Spleen (tissue), 11 donors: ENCODE results near the gene KIF21B. TPM values are rescaled to one million over a fixed set of nuclear protein-coding genes. Genes with fewer than 3 reads are reported as not detected.
"Not testable (repeated sequence)": the region's sequence is repeated elsewhere in the genome, so short reads cannot be mapped to it uniquely, and the experiment has no call there.

ENCODE experiments used
- DNase-seq: peaks from one replicate; pipeline ENCODE4 v3.0.0-alpha.2; 2020
- H3K27ac ChIP-seq, 8 donors: fragments of 200-600 bp; sonication (generic) in 7 of 8; 1 replicate in 4 of 8; 2 replicates in 4 of 8; pipeline versions ENCODE4 v1.5.0 to v1.8.0; 2016 to 2021; ENCODE audit warnings: inconsistent platforms in 4 of 8, mild to moderate bottlenecking in 4 of 8, moderate library complexity in 1 of 8
- H3K27me3 ChIP-seq, 7 donors: fragments of 200-600 bp; sonication (generic) in 6 of 7; replicated peaks in 1 of 7; 1 replicate in 4 of 7; 2 replicates in 3 of 7; pipeline versions ENCODE4 v1.5.0 to v1.8.0; 2016 to 2021; ENCODE audit warnings: inconsistent platforms in 3 of 7, mild to moderate bottlenecking in 1 of 7
- H3K36me3 ChIP-seq, 6 donors: fragments of 200-600 bp; sonication (generic) in 5 of 6; 1 replicate in 4 of 6; 2 replicates in 2 of 6; pipeline versions ENCODE4 v1.5.0 to v1.8.0; 2016 to 2021; ENCODE audit warnings: inconsistent platforms in 2 of 6
- H3K4me1 ChIP-seq, 6 donors: fragments of 200-600 bp; sonication (generic) in 5 of 6; 1 replicate in 3 of 6; 2 replicates in 3 of 6; pipeline versions ENCODE4 v1.5.0 to v1.8.0; 2016 to 2021; ENCODE audit warnings: inconsistent platforms in 3 of 6
- H3K4me3 ChIP-seq, 8 donors: fragments of 200-600 bp; sonication (generic) in 7 of 8; 1 replicate in 4 of 8; 2 replicates in 4 of 8; pipeline versions ENCODE4 v1.5.0 to v1.8.0; 2016 to 2021; ENCODE audit warnings: inconsistent platforms in 4 of 8, mild to moderate bottlenecking in 4 of 8, moderate library complexity in 2 of 8
- H3K9me3 ChIP-seq, 8 donors: fragments of 200-600 bp; sonication (generic) in 7 of 8; 1 replicate in 4 of 8; 2 replicates in 4 of 8; pipeline versions ENCODE4 v1.5.0 to v1.8.0; 2016 to 2021; ENCODE audit warnings: inconsistent platforms in 4 of 8
- CTCF ChIP-seq, 11 experiments: fragments of 200-600 bp in 7 of 11; fragments of 450-650 bp in 4 of 11; sonication (generic) in 4 of 11; IDR thresholded peaks in 8 of 11; conservative IDR thresholded peaks in 3 of 11; 1 replicate in 7 of 11; 2 replicates in 4 of 11; pipeline versions ENCODE4 v1.4.0 to v1.8.0; 2016 to 2021; ENCODE audit warnings: antibody characterized with exemption in 11 of 11, inconsistent platforms in 4 of 11, mild to moderate bottlenecking in 1 of 11
- POLR2A ChIP-seq, 3 donors: fragments of 450-650 bp; IDR thresholded peaks; one replicate each; pipeline ENCODE4 v1.5.1; 2017; ENCODE audit warnings: antibody characterized with exemption in 3 of 3, mild to moderate bottlenecking in 1 of 3
- POLR2AphosphoS5 ChIP-seq, 3 donors: sonication (generic); formaldehyde crosslinking; IDR thresholded peaks; one replicate each; pipeline ENCODE4 v1.5.1; 2017; ENCODE audit warnings: antibody characterized with exemption in 3 of 3
- WGBS, 5 donors: extraction: QIAGEN DNeasy Blood & Tissue Kit in 3 of 5; methylation state at CpG; one replicate each; pipeline versions ENCODE4 v1.1.5 to v1.1.7; 2013 to 2018; 5-methylcytosine and 5-hydroxymethylcytosine counted together
- intact Hi-C: fragments of 100-400 bp; cut with DNase I; formaldehyde crosslinking; loops from one replicate; pipeline ENCODE4 v1.15.0; 2023; ENCODE audit warnings: low total_unique reads
- polyA plus RNA-seq, 3 donors: library from polyadenylated mRNA; stranded (reverse); fragments of 200-250 nt; gene quantifications; one replicate each; pipeline ENCODE4 v1.2.1, GENCODE V29; 2013
- total RNA-seq, 7 donors: library from RNA; depleted of rRNA in 3 of 7; stranded (reverse); fragments of >200 nt in 3 of 7; fragmentation: NEBNext Ultra II Directional in 4 of 7; extraction: Animal tissue kit (Norgen Biotek cat#: 25700) in 4 of 7; gene quantifications; one replicate each; pipeline versions ENCODE4 v1.1.0 to v1.2.1, GENCODE V29; 2016 to 2021
- donor health status: healthy with polysubstance abuse.
- donor health status: DM: no; HTN: no; CAD: no; lungs with moderate emphysema.
- donor health status: DM: no; HTN: no; CAD: no.
- donor health status: Bipolar disorder and iron deficiency.
- donor health status: healthy.
- donor health status: DM: no; HTN: no; CAD: no.
- donor health status: DM: yes; HTN: yes; CAD: no.

The KIF21B gene
- total and polyA plus RNA-seq, 10 donors, result 3.0 to 49.0 (median 28.1) TPM

GRCh38 chr1:200938955-200939354 is 84.6 kb downstream of the KIF21B start:
- H3K27me3 ChIP-seq, result no peaks in the 10 kb centered on the region
- H3K27ac ChIP-seq, result no peak overlapping the region
- H3K4me1 ChIP-seq, result peaks cover 0 to 10% (median 0%) of the 10 kb centered on the region in 6 donors
- intact Hi-C loops, result no loop called here
- TF ChIP-seq POLR2A (IDR thresholded peaks at IDR 0.05) (no peak), CTCF (IDR thresholded peaks at IDR 0.05 in 8 of 11, conservative IDR thresholded peaks at IDR 0.05 in 3 of 11) (no peak), POLR2AphosphoS5 (IDR thresholded peaks at IDR 0.05) (no peak)
- peak; percentile 28 for DNase-seq
- H3K36me3 ChIP-seq, result no peaks in the 10 kb centered on the region
- no peak overlapping the region for H3K4me3 ChIP-seq
- 31 to 52% (median 43%) methylated on average over 4 of the region's 4 CpGs for WGBS, 5 donors
- H3K9me3 ChIP-seq, result peaks cover 0 to 23% (median 10%) of the 10 kb centered on the region in 8 donors

GRCh38 chr1:200935286-200935962 is 88.1 kb downstream of the KIF21B start:
- H3K36me3 ChIP-seq, H3K27me3 ChIP-seq, H3K4me3 ChIP-seq, intact Hi-C loops, H3K9me3 ChIP-seq, H3K27ac ChIP-seq: not testable (repeated sequence)
- H3K4me1 ChIP-seq, result peaks cover 0 to 10% (median 0%) of the 10 kb centered on the region in 6 donors
- WGBS, 5 donors, result 80 to 92% (median 88%) methylated on average over 18 of the region's 18 CpGs
- DNase-seq, result peak; percentile 28

- Histone ChIP-seq H3K4me1 (peaks cover 0 to 10% (median 0%) of the 10 kb centered on the region in 6 donors), H3K27ac (no peak overlapping the region), H3K4me3 (no peak overlapping the region), H3K9me3 (peaks cover 0 to 10% (median 0%) of the 10 kb centered on the region in 8 donors), H3K36me3 (no peaks in the 10 kb centered on the region), H3K27me3 (no peaks in the 10 kb centered on the region)
- TF ChIP-seq POLR2A (IDR thresholded peaks at IDR 0.05) (no peak), POLR2AphosphoS5 (IDR thresholded peaks at IDR 0.05) (no peak), CTCF (IDR thresholded peaks at IDR 0.05 in 8 of 11, conservative IDR thresholded peaks at IDR 0.05 in 3 of 11) (no peak)
- peak; percentile 8 for DNase-seq
- whole genome bisulfite sequencing, 5 donors, result 90 to 95% (median 92%) methylated on average over 13 of the region's 13 CpGs
- intact Hi-C loops, result no loop called here
These were observed 88.8 kb downstream of the KIF21B start for GRCh38 chr1:200934676-200935245.

- H3K27me3 ChIP-seq, result no peaks in the 10 kb centered on the region
These were observed 91.7 kb downstream of the KIF21B start for GRCh38 chr1:200931776-200932175.

GRCh38 chr1:200930285-200930684 is 93.2 kb downstream of the KIF21B start:
- H3K27me3 ChIP-seq, H3K9me3 ChIP-seq, H3K4me1 ChIP-seq, H3K4me3 ChIP-seq, H3K36me3 ChIP-seq, H3K27ac ChIP-seq, intact Hi-C loops: not testable (repeated sequence)
- 82 to 93% (median 88%) methylated on average over 8 of the region's 8 CpGs for WGBS, 5 donors
- DNase-seq, result peak; percentile 38

More at GRCh38 chr1:200931776-200932175, 91.7 kb downstream of the KIF21B start:
- no peaks in the 10 kb centered on the region for H3K4me1 ChIP-seq
- intact Hi-C loops, result no loop called here
- DNase-seq, result peak; percentile 31
- H3K9me3 ChIP-seq, result peaks cover 0 to 10% (median 0%) of the 10 kb centered on the region in 8 donors
- WGBS, 5 donors, result 75 to 87% (median 82%) methylated on average over 2 of the region's 2 CpGs
- H3K36me3 ChIP-seq, result no peaks in the 10 kb centered on the region
- TF ChIP-seq CTCF (IDR thresholded peaks at IDR 0.05 in 8 of 11, conservative IDR thresholded peaks at IDR 0.05 in 3 of 11) (no peak), POLR2A (IDR thresholded peaks at IDR 0.05) (no peak), POLR2AphosphoS5 (IDR thresholded peaks at IDR 0.05) (no peak)
- no peak overlapping the region for H3K4me3 ChIP-seq
- H3K27ac ChIP-seq, result no peak overlapping the region
